ENCODE results near the gene OR8B12. TPM values are rescaled to one million over a fixed set of nuclear protein-coding genes. Genes with fewer than 3 reads are reported as not detected.

Gene OR8B12
- total RNA-seq, 1 donor from 2014 or later, result not detected

GRCh38 chr11:124583781-124584180 lies 40.3 kb upstream of the OR8B12 start:
- Mint-ChIP-seq H3K4me3 (ENCODE audit: unreplicated experiment) (no peak overlapping the region), H3K4me1 (ENCODE audit: unreplicated experiment) (peaks cover 30% of the 10 kb centered on the region), H3K27me3 (ENCODE audit: unreplicated experiment) (no peaks in the 10 kb centered on the region), H3K36me3 (ENCODE audit: low read depth, unreplicated experiment) (no peaks in the 10 kb centered on the region), H3K9me3 (ENCODE audit: unreplicated experiment) (no peaks in the 10 kb centered on the region), H3K27ac (ENCODE audit: unreplicated experiment) (no peak overlapping the region)
- TF ChIP-seq CTCF (IDR thresholded peaks at IDR 0.05; ENCODE audit: unreplicated experiment), result no peak
- no peak for DNase-seq (ENCODE audit: low spot score)

GRCh38 chr11:124582565-124582964 lies 39.1 kb upstream of the OR8B12 start:
- Mint-ChIP-seq H3K9me3 (ENCODE audit: unreplicated experiment) (no peaks in the 10 kb centered on the region), H3K27me3 (ENCODE audit: unreplicated experiment) (peaks cover 2% of the 10 kb centered on the region), H3K27ac (ENCODE audit: unreplicated experiment) (no peak overlapping the region), H3K4me1 (ENCODE audit: unreplicated experiment) (peaks cover 31% of the 10 kb centered on the region), H3K36me3 (ENCODE audit: low read depth, unreplicated experiment) (no peaks in the 10 kb centered on the region), H3K4me3 (ENCODE audit: unreplicated experiment) (no peak overlapping the region)
- no peak for TF ChIP-seq CTCF (IDR thresholded peaks at IDR 0.05; ENCODE audit: unreplicated experiment)
- DNase-seq (ENCODE audit: low spot score), result no peak

- peaks cover 2% of the 10 kb centered on the region for H3K27me3 Mint-ChIP-seq (ENCODE audit: unreplicated experiment)
Measured at GRCh38 chr11:124581817-124582216, 38.4 kb upstream of the OR8B12 start.

GRCh38 chr11:124578761-124579160 lies 35.3 kb upstream of the OR8B12 start:
- no peak for DNase-seq (ENCODE audit: low spot score)
- H3K9me3 Mint-ChIP-seq (ENCODE audit: unreplicated experiment), result no peaks in the 10 kb centered on the region
- H3K36me3 Mint-ChIP-seq (ENCODE audit: low read depth, unreplicated experiment), result no peaks in the 10 kb centered on the region
- H3K27ac Mint-ChIP-seq (ENCODE audit: unreplicated experiment), result no peak overlapping the region
- TF ChIP-seq CTCF (IDR thresholded peaks at IDR 0.05; ENCODE audit: unreplicated experiment), result no peak
- H3K27me3 Mint-ChIP-seq (ENCODE audit: unreplicated experiment), result peaks cover 2% of the 10 kb centered on the region
- H3K4me1 Mint-ChIP-seq (ENCODE audit: unreplicated experiment), result peaks cover 28% of the 10 kb centered on the region
- H3K4me3 Mint-ChIP-seq (ENCODE audit: unreplicated experiment), result no peak overlapping the region

More at GRCh38 chr11:124581817-124582216, 38.4 kb upstream of the OR8B12 start:
- no peak for TF ChIP-seq CTCF (IDR thresholded peaks at IDR 0.05; ENCODE audit: unreplicated experiment)
- Mint-ChIP-seq H3K4me3 (ENCODE audit: unreplicated experiment) (no peak overlapping the region), H3K4me1 (ENCODE audit: unreplicated experiment) (peaks cover 31% of the 10 kb centered on the region), H3K27ac (ENCODE audit: unreplicated experiment) (no peak overlapping the region), H3K36me3 (ENCODE audit: low read depth, unreplicated experiment) (no peaks in the 10 kb centered on the region), H3K9me3 (ENCODE audit: unreplicated experiment) (no peaks in the 10 kb centered on the region)
- DNase-seq (ENCODE audit: low spot score), result no peak

- Mint-ChIP-seq H3K27ac (ENCODE audit: unreplicated experiment) (no peak overlapping the region), H3K27me3 (ENCODE audit: unreplicated experiment) (peaks cover 2% of the 10 kb centered on the region), H3K4me1 (ENCODE audit: unreplicated experiment) (peaks cover 27% of the 10 kb centered on the region), H3K36me3 (ENCODE audit: low read depth, unreplicated experiment) (no peaks in the 10 kb centered on the region), H3K4me3 (ENCODE audit: unreplicated experiment) (no peak overlapping the region), H3K9me3 (ENCODE audit: unreplicated experiment) (no peaks in the 10 kb centered on the region)
- no peak for DNase-seq (ENCODE audit: low spot score)
- no peak for TF ChIP-seq CTCF (IDR thresholded peaks at IDR 0.05; ENCODE audit: unreplicated experiment)
Measured at GRCh38 chr11:124577716-124578427, 34.4 kb upstream of the OR8B12 start.

Data from endothelial cell (in vitro differentiated cells).